Cardiac muscle cell (in vitro differentiated cells and primary cell): ENCODE results near the gene SUFU. TPM values are rescaled to one million over a fixed set of nuclear protein-coding genes. Genes with fewer than 3 reads are reported as not detected.

Experiments used
- DNase-seq, 2 donors: peaks; one replicate each; pipeline versions ENCODE4 v3.0.0 to v3.0.0-alpha.2; 2010 to 2017; ENCODE audit warnings: low read depth in 1 of 2, low spot score in 1 of 2
- H3K27ac ChIP-seq: fragments of 200-600 bp; sonication (generic); 2 replicates; pipeline ENCODE4 v1.5.1; 2016
- H3K27me3 ChIP-seq: fragments of 200-600 bp; sonication (generic); 2 replicates; pipeline ENCODE4 v1.6.0; 2016; ENCODE audit warnings: control low read depth
- H3K36me3 ChIP-seq: fragments of 200-600 bp; sonication (generic); 2 replicates; pipeline ENCODE4 v1.5.1; 2016; ENCODE audit warnings: control low read depth
- H3K4me1 ChIP-seq: fragments of 200-600 bp; sonication (generic); 2 replicates; pipeline ENCODE4 v1.8.1; 2017; ENCODE audit warnings: low read depth, mild to moderate bottlenecking, mixed run types
- H3K4me3 ChIP-seq: fragments of 200-600 bp; sonication (generic); 2 replicates; pipeline ENCODE4 v1.5.1; 2016; ENCODE audit warnings: mild to moderate bottlenecking
- H3K9me3 ChIP-seq: fragments of 200-600 bp; sonication (generic); 2 replicates; pipeline ENCODE4 v1.5.1; 2017; ENCODE audit warnings: low read depth, mild to moderate bottlenecking, control low read depth
- CTCF ChIP-seq: IDR thresholded peaks from 2 replicates; pipeline ENCODE4 v1.5.1; 2012; ENCODE audit warnings: low read depth, mild to moderate bottlenecking, low read length
- polyA plus RNA-seq: library from polyadenylated mRNA; unstranded; fragments of >200 nt; fragmentation: Nextera tagmentation; extraction: Ambion mirVana; gene quantifications from 2 replicates; pipeline ENCODE4 v1.2.1, GENCODE V29; 2016
- total RNA-seq: library from RNA; depleted of rRNA; stranded (reverse); fragments of >200 nt; gene quantifications from 2 replicates; pipeline ENCODE4 v1.2.3, GENCODE V29; 2016

Gene SUFU
- total and polyA plus RNA-seq, 2 experiments from 2014 or later, result 14.2 to 18.4 TPM

- Histone ChIP-seq H3K27ac (no peak overlapping the region), H3K4me1 (peaks cover 5% of the 10 kb centered on the region), H3K9me3 (no peaks in the 10 kb centered on the region), H3K36me3 (peaks cover under 1% of the 10 kb centered on the region), H3K27me3 (no peaks in the 10 kb centered on the region), H3K4me3 (no peak overlapping the region)
- DNase-seq, result no peak
- TF ChIP-seq CTCF, result no peak
Observed at GRCh38 chr10:102475451-102476040, 28.2 kb upstream of the SUFU start.

GRCh38 chr10:102476466-102477141 is 27.2 kb upstream of the SUFU start:
- Histone ChIP-seq H3K27me3 (no peaks in the 10 kb centered on the region), H3K9me3 (no peaks in the 10 kb centered on the region), H3K27ac (peak overlapping the region; percentile 39), H3K36me3 (peaks cover 8% of the 10 kb centered on the region), H3K4me3 (no peak overlapping the region), H3K4me1 (peaks cover 5% of the 10 kb centered on the region)
- no peak for TF ChIP-seq CTCF
- DNase-seq, result no peak

GRCh38 chr10:102479651-102480050 is 24.1 kb upstream of the SUFU start:
- no peak for TF ChIP-seq CTCF
- no peaks in the 10 kb centered on the region for H3K27me3 ChIP-seq
- H3K9me3 ChIP-seq, result no peaks in the 10 kb centered on the region
- peaks cover 5% of the 10 kb centered on the region for H3K4me1 ChIP-seq
- no peak for DNase-seq
- peaks cover 37% of the 10 kb centered on the region for H3K36me3 ChIP-seq
- H3K27ac ChIP-seq, result peak overlapping the region; percentile 61
- H3K4me3 ChIP-seq, result no peak overlapping the region

GRCh38 chr10:102480396-102480795 is 23.4 kb upstream of the SUFU start:
- Histone ChIP-seq H3K27me3 (no peaks in the 10 kb centered on the region), H3K9me3 (no peaks in the 10 kb centered on the region), H3K4me3 (no peak overlapping the region), H3K27ac (peak overlapping the region; percentile 23), H3K4me1 (peaks cover 5% of the 10 kb centered on the region), H3K36me3 (peaks cover 44% of the 10 kb centered on the region)
- no peak for TF ChIP-seq CTCF
- no peak for DNase-seq

GRCh38 chr10:102484021-102484420 is 19.8 kb upstream of the SUFU start:
- peaks cover 77% of the 10 kb centered on the region for H3K36me3 ChIP-seq

More at GRCh38 chr10:102484021-102484420, 19.8 kb upstream of the SUFU start:
- Histone ChIP-seq H3K9me3 (no peaks in the 10 kb centered on the region), H3K4me1 (peaks cover 5% of the 10 kb centered on the region), H3K27ac (no peak overlapping the region), H3K4me3 (no peak overlapping the region), H3K27me3 (no peaks in the 10 kb centered on the region)
- no peak for DNase-seq
- no peak for TF ChIP-seq CTCF
